BE2C (cell line): ENCODE measurements around the gene BCOR.

Experiments used
- DNase-seq: peaks from one replicate; pipeline ENCODE4 v3.0.0-alpha.2; 2020
- H3K27me3 ChIP-seq: fragments of 250-450 bp; sonication (Bioruptor Pico); 2 replicates; pipeline ENCODE4 v1.5.1; 2020; ENCODE audit warnings: mild to moderate bottlenecking
- H3K36me3 ChIP-seq: fragments of 250-450 bp; sonication (Bioruptor Pico); 2 replicates; pipeline ENCODE4 v1.5.1; 2020; ENCODE audit warnings: mild to moderate bottlenecking
- H3K4me1 ChIP-seq: fragments of 250-450 bp; sonication (Bioruptor Pico); 2 replicates; pipeline ENCODE4 v1.5.1; 2020
- H3K4me3 ChIP-seq: 2 replicates; pipeline ENCODE4 v1.5.1; 2011; ENCODE audit warnings: low read depth, low read length
- H3K9me3 ChIP-seq: fragments of 250-450 bp; sonication (Bioruptor Pico); 2 replicates; pipeline ENCODE4 v1.5.1; 2020
- CTCF ChIP-seq: IDR thresholded peaks from 2 replicates; pipeline ENCODE4 v1.5.1; 2012; ENCODE audit warnings: mild to moderate bottlenecking, low read depth, low read length

BCOR gene

GRCh38 chrX:40117715-40118285 lies 20.0 kb upstream of the BCOR start:
- H3K27me3 ChIP-seq: no peaks in the 10 kb centered on the region
- TF ChIP-seq CTCF: no peak
- no peaks in the 10 kb centered on the region for H3K9me3 ChIP-seq
- DNase-seq: no peak
- H3K36me3 ChIP-seq: no peaks in the 10 kb centered on the region
- no peaks in the 10 kb centered on the region for H3K4me1 ChIP-seq
- no peak overlapping the region for H3K4me3 ChIP-seq

GRCh38 chrX:40116925-40117324 lies 19.2 kb upstream of the BCOR start:
- DNase-seq: no peak
- no peak overlapping the region for H3K4me3 ChIP-seq
- no peaks in the 10 kb centered on the region for H3K36me3 ChIP-seq
- no peaks in the 10 kb centered on the region for H3K27me3 ChIP-seq
- no peaks in the 10 kb centered on the region for H3K4me1 ChIP-seq
- no peak for TF ChIP-seq CTCF
- no peaks in the 10 kb centered on the region for H3K9me3 ChIP-seq

- Histone ChIP-seq H3K27me3 (no peaks in the 10 kb centered on the region), H3K4me1 (no peaks in the 10 kb centered on the region), H3K36me3 (no peaks in the 10 kb centered on the region), H3K4me3 (no peak overlapping the region), H3K9me3 (no peaks in the 10 kb centered on the region)
- TF ChIP-seq CTCF: no peak
- no peak for DNase-seq
Measured at GRCh38 chrX:40112996-40113395, 15.2 kb upstream of the BCOR start.

GRCh38 chrX:40111868-40112267 lies 14.1 kb upstream of the BCOR start:
- no peaks in the 10 kb centered on the region for H3K4me1 ChIP-seq
- H3K9me3 ChIP-seq: no peaks in the 10 kb centered on the region
- no peaks in the 10 kb centered on the region for H3K27me3 ChIP-seq
- H3K4me3 ChIP-seq: no peak overlapping the region
- no peak for DNase-seq
- no peaks in the 10 kb centered on the region for H3K36me3 ChIP-seq
- TF ChIP-seq CTCF: no peak

- no peak for TF ChIP-seq CTCF
- peak; percentile 56 for DNase-seq
- Histone ChIP-seq H3K27me3 (no peaks in the 10 kb centered on the region), H3K36me3 (no peaks in the 10 kb centered on the region), H3K4me1 (no peaks in the 10 kb centered on the region), H3K9me3 (no peaks in the 10 kb centered on the region), H3K4me3 (peak overlapping the region; percentile 51)
Measured at GRCh38 chrX:40109288-40110008, 11.7 kb upstream of the BCOR start.

- Histone ChIP-seq H3K9me3 (no peaks in the 10 kb centered on the region), H3K4me1 (no peaks in the 10 kb centered on the region), H3K4me3 (peak overlapping the region; percentile 51), H3K27me3 (no peaks in the 10 kb centered on the region), H3K36me3 (no peaks in the 10 kb centered on the region)
- no peak for TF ChIP-seq CTCF
- DNase-seq: peak; percentile 82
Measured at GRCh38 chrX:40108959-40109287, 11.2 kb upstream of the BCOR start.
